Fibroblast of villous mesenchyme (primary cell): ENCODE measurements around the gene CEBPE. TPM values are rescaled to one million over a fixed set of nuclear protein-coding genes. Genes with fewer than 3 reads are reported as not detected.

Experiments used
- DNase-seq: peaks from one replicate; pipeline ENCODE4 v3.0.0-alpha.2; 2010; ENCODE audit warnings: low read depth
- H3K4me3 ChIP-seq: 2 replicates; pipeline ENCODE4 v1.5.1; 2011; ENCODE audit warnings: low read depth, mild to moderate bottlenecking, low read length
- total RNA-seq: library from RNA; depleted of rRNA; stranded (reverse); fragments of >200 nt; gene quantifications from 2 replicates; pipeline ENCODE4 v1.2.3, GENCODE V29; 2012
- TF ChIP-seq, protein P1 (sequence below): IDR thresholded peaks from 2 replicates; pipeline ENCODE4 v1.5.1; 2012; ENCODE audit warnings: low read depth, mild to moderate bottlenecking, low read length; ENCODE audit not compliant: insufficient read depth

Gene CEBPE
- total RNA-seq, result not detected in 2 replicates

DNA sequence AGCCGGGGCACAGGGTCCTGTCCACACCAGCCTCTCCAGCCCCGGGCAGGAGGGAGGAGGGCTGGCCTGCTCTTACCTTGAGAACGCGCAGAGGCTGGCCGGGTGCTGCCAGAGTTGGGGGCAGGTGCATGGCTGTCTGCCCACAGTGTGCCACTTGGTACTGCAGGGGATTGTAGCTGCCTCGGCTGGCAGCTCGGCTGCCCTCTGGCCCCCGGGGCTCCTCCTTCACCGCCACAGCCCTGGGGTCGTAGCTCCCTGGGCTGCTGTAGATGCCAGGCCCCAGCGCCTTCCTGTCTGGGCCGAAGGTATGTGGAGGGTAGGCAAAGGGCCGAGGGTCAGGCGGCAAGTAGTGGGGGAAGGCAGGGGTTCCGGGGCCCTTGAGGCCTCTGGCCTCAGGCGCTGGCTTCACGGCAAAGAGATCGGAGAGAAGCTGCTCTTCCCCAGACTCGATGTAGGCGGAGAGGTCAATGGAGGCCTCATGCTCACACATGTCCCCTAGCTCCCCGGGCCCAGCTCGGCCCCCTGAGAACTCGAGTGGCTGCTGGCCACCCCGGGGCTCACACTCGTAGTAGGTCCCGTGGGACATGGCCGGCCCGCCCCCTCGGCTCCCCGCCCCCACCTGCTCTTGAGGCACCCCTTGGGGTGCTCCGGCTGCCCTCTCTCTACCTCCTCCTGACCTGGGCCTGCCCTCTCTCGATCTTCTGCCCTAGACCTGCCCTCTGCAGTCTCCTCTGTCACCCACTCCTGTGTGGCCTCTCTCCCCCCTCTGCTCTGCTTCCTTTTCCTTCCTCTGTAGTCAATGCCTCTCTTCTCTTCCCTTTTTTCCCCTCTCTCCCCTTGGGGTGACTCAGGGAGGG lies at the start of gene CEBPE:
CEBPE (minus strand) TSS at position 750 of the 857 bp plus-strand sequence; CDS start at position 586, 164 bp downstream.
- TF ChIP-seq, protein P1, sequence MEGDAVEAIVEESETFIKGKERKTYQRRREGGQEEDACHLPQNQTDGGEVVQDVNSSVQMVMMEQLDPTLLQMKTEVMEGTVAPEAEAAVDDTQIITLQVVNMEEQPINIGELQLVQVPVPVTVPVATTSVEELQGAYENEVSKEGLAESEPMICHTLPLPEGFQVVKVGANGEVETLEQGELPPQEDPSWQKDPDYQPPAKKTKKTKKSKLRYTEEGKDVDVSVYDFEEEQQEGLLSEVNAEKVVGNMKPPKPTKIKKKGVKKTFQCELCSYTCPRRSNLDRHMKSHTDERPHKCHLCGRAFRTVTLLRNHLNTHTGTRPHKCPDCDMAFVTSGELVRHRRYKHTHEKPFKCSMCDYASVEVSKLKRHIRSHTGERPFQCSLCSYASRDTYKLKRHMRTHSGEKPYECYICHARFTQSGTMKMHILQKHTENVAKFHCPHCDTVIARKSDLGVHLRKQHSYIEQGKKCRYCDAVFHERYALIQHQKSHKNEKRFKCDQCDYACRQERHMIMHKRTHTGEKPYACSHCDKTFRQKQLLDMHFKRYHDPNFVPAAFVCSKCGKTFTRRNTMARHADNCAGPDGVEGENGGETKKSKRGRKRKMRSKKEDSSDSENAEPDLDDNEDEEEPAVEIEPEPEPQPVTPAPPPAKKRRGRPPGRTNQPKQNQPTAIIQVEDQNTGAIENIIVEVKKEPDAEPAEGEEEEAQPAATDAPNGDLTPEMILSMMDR, result no peak
- DNase-seq, result no peak
- H3K4me3 ChIP-seq, result no peak within 1 kb of the TSS

DNA sequence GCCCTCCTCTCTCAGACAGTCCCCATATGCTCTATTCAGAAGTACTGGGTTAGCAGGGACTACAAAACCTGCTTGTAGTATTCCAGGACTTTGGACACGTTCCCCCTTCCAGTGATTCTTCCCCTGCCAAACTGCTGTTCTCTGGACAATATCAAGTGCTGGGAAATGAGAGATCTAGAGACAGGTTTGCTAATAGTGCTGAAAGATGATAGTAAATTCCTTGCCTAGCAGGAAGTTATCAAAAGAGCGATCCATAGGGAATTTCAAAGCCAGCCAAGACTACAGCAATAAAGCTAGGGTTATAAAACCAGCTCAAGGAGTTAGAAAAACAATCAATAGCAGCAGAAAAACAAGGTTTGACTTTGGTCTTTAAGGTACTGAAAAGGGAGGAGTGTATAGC lies 49.2 kb upstream of the CEBPE start:
- H3K4me3 ChIP-seq, result no peak overlapping the region
- DNase-seq, result peak; percentile 40
- TF ChIP-seq, protein P1, result no peak

DNA sequence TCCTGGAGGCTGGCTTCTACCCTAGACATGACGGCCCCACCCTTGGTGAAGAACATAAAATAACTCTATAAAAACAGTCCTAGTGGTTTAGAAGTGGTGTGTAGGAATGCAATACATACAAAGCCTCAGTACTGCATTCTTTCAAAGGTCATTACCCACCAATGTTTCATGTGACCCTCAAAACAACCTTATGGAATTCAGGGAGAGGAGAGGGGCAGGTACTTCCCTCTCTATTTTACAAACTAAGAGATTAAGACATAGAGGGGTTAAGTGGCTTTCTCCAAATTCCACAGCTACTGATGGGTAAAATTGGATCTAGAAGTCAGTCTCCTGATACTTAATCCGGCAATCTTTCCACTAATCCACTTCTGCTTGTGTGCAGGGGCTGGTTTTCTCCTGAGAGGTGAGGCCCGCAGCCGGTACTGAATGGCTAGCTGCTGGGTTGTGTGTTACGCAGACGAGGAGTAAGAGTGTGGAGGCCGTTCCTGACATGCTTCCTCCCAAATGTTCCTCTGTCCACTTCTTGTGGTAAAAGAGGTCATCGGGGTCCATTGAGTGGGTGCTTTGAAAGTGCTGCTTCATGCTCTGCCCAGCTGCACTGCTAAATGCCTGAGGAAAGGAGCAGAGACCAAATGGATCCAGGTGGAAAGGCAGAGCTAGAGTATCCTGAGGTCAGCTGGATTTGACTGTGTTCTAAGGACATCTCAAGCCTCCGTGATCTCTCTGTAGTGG lies 48.2 kb upstream of the CEBPE start:
- DNase-seq, result no peak
- H3K4me3 ChIP-seq, result no peak overlapping the region
- TF ChIP-seq, protein P1, result no peak

DNA sequence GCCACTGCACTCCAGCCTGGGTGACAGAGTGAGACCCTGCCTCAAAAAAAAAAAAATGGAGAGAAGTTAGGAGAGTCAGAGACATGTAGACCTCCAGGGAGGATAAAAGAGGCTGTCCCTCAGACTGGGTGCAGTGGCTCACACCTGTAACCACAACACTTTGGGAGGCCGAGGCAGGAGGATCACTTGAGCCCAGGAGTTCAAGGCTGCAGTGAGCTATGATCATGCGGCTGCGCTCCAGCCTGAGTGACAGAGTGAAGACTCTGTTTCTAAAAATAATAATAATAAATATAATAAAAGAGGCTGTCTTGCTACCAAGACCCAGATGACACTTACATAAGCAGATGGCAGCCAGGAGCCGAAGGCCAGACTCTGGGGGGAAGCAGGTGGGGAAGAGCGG lies 45.9 kb upstream of the CEBPE start:
- DNase-seq, result no peak
- TF ChIP-seq, protein P1, result no peak
- no peak overlapping the region for H3K4me3 ChIP-seq

DNA sequence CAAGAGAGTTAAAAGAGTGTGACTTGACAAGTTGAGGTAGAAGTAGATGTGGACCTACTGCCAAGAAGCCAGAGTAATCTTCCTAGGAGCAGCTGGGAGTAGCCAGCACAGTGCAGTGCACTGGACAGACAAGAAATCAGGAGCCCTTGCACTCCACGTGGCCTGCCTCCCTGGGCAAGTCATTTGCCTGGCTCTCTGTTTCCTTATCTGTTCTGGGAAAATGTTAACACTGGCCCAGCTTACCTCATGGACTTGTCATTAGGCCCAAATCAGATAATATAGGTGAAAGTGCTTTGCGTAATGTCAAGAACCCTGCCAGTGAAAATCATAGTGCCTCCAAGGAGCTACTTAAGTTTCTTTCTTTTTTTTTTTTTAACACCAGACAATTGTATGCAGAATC lies 45.2 kb upstream of the CEBPE start:
- H3K4me3 ChIP-seq, result no peak overlapping the region
- DNase-seq, result peak; percentile 25
- TF ChIP-seq, protein P1, result no peak

DNA sequence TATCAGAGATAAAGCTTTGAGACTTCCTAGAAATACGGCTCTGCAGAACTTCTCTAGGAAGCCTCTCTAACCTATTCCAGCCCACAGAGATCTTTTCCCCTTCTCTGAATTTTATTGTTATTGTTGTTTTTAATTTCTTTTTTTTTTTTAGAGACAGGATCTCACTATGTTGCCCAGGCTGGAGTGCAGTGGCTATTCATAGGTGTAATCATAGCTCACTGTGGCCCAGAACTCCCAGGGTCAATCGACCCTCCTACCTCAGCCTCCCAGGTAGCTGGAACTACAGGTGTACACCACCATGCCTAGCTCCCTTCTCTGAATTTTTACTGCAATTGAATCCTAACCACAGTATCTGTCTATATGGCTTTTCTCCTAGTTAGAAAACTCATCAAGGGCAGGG lies 44.8 kb upstream of the CEBPE start:
- TF ChIP-seq, protein P1, result no peak
- H3K4me3 ChIP-seq, result no peak overlapping the region
- DNase-seq, result no peak
